ENCODE data around the gene KRT31.
"Not testable (repeated sequence)": the region's sequence is repeated elsewhere in the genome, so short reads cannot be mapped to it uniquely, and the experiment has no call there.

The KRT31 gene

DNA sequence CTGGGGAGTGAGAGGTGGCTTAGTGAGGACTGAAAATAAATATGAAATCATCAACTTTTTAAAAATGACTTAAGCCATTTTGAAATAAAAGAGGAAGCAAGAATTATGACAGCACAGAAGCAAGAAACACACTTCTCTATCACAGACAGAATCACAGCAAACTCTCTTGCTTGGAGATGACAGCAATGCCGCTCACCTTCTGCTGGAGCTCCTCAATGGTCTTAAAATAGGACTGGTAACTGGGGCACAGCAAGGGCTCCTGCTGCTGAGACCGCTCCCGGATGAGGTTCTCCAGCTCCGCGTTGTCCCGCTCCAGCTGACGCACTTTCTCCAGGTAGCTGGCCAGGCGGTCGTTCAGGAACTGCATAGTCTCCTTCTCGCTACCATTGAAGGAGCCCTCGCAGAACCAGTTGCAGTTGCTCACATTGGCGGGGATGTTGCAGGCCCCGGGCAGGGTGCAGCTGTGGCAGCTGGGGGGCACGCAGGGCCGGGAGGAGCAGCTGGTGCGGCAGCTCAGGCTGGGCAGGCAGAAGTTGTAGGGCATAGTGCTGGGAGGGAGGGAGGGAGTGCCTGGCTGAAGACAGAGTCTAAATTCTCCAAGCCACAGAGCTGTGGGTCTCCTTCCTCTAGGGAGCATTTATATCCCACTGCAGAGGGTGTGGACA is at the start of gene KRT31:
KRT31 (minus strand) TSS at position 613 of the 665 bp plus-strand sequence; CDS start at position 544, 69 bp downstream.
- DNase-seq (ENCODE audit: low spot score) = no peak

DNA sequence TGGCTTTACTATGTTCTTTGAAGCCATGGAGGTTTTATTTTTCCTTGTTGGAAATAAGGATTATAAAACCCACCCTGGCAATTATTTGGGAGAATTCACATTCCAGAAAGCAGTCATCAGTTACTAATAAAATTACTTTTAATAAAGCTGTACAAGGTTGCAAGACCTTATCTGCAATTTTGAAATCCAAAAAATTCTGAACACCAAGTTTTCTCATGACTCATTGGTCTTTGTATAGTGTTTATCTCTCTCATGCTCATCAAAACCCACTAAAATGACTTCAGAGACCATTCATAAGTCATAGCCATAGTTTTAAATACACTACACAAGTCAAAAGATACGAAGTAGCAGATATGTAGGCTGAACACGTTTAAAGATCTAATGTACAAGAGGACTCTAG is 49.4 kb upstream of the KRT31 start:
- no peak for DNase-seq (ENCODE audit: low spot score)

DNA sequence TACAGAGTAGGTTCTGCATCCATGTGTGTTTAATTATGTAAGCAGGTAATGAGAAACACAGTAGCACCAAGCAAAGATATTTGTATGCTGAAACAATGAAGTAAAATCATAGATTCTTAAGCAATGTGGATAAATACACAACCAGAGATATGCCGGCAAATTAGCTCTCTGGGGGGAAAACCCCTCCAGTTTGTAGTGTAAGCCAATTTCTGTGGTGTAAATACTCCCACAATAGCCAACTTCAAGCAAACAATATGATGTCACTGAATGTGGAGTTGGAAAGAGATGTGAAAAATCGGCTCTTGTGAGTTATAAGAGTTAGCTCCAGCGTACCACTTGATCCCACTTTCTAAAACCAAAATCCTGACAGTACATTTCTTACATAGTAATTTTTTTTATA is 47.2 kb upstream of the KRT31 start:
- DNase-seq (ENCODE audit: low spot score) = no peak

DNA sequence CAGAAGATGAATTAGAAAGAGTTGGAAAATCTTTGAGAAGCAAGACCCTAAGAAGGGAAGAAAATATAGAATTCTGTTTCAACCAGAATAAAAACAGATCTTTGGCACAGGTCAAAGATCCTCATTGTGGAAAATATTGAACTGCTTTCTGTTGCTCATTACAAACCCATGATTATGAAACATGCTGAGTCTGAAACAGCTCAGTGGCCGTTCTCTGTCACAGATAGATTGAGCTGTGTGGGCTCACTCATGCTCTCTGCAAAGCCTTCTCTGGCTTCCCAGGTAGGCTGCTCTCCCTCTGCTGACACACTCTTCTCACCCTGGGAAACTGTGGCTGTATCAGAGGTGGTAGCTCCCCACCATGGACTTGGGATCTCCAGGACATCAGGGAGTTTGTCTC is 46.8 kb upstream of the KRT31 start:
- DNase-seq (ENCODE audit: low spot score) = no peak

- no peak for DNase-seq (ENCODE audit: low spot score)
Measured at GRCh38 chr17:41442739-41443138, 45.3 kb upstream of the KRT31 start.

DNA sequence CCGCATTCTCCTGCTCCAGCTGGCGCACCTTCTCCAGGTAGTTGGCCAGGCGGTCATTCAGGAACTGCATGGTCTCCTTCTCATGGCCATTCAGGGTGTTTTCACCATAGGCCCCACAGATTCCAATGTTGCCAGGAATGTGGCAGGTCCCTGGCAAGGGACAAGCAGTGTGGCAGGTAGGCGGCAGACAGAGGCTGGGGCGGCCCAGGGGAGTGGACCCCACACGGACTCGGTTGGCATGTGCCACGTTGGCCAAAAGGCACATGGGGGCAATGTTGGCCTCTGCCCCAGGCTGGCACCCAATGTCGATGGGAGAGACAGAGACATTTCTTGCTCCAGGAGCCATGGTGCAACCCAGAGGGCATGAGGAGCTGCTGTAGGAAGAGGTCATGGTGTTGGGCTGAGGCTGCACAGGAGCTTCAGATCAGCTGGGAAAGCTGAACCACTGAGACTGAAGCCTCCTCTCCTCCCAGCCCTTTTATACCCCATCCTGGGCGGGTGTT is 43.2 kb upstream of the KRT31 start, which contains the start of gene KRT38:
KRT38 (minus strand) TSS at position 453 of the 503 bp plus-strand sequence; CDS start at position 391, 62 bp downstream.
- DNase-seq (ENCODE audit: low spot score) = no peak

GRCh38 chr17:41439375-41439774 is 42.0 kb upstream of the KRT31 start:
- DNase-seq (ENCODE audit: low spot score) = no peak

DNA sequence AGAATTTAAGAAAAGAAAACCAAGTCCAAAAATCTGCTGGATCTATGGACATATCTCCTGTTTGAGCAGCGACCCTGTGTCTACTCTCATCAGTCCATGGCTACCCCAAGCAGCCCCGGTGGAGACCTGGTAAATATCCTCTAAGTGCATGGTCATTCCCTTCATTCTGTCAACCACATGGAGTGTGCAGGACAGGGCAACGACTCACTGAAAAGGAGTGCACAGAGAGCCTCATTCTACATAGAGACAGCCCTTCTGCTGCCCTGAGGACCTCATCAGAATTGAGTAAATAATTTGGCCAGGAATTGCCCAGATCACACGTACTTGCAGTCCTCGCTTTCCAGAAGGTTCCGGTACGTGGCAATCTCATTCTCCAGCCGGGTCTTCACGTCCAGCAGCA is 40.4 kb upstream of the KRT31 start:
- DNase-seq (ENCODE audit: low spot score) = no peak

DNA sequence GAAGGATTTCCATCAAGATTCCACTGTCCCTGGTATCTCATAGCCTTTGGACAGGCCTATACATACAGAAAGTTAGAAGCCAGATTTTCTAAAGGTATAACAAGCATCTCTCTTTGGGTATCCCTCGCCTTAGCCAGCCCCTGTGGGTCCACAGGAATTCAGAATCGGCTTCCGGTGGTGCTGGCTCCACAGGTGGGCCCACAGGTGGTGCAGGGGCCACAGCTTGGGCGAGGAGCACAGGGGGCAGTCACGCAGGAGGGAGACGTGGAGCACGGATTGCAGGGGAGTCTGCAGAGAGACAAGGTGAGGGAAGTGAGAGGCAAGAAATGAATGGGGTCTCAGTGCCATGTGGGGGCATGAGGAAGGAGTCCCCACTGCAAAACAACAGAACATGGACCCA is 39.8 kb upstream of the KRT31 start:
- no peak for DNase-seq (ENCODE audit: low spot score)

DNA sequence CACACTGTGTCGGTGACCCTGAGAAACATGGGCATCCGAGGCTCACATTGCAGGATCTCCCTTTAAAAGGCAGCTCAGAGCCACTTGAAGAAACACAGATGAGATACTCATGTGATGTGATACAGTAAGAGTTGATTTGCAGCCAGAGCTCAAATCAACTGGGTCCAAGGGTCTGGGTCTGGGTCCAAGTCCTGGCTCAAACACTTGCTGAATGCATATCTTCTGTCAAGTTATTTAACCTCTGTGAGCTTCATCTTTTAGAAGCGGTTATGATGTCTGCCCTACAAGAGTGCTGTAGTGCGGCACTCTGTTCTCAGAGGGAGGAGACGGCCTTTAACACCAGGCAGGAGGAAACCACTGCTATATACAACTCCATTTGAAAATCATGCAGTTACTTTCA is 37.0 kb upstream of the KRT31 start:
- DNase-seq (ENCODE audit: low spot score) = no peak

DNA sequence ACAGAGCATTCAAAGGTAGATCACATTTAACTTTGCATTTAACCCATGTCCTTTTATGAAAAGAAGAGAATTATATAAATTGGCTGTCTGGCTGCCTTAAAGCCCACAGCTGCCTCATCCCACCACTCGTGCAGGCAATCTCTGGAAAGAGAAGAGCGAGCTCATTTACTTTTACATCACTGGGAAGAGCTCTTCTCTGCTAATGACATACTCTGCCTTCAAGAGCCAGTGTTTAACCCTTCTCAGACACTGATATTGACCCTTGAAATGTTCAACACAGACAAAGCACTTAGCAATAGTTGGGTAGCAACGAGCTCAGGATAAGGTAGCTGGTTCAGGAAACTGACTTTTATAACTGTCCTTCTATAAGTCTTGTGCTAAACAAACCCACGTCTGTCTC is 36.6 kb upstream of the KRT31 start:
- no peak for DNase-seq (ENCODE audit: low spot score)

- DNase-seq (ENCODE audit: low spot score) = no peak
Measured at GRCh38 chr17:41433586-41433985, 36.2 kb upstream of the KRT31 start.

GRCh38 chr17:41430376-41430775 is 33.0 kb upstream of the KRT31 start:
- not testable (repeated sequence) for DNase-seq (ENCODE audit: low spot score)

GRCh38 chr17:41429667-41430066 is 32.3 kb upstream of the KRT31 start:
- no peak for DNase-seq (ENCODE audit: low spot score)

GRCh38 chr17:41428591-41429291 is 31.3 kb upstream of the KRT31 start:
- DNase-seq (ENCODE audit: low spot score) = no peak

GRCh38 chr17:41424111-41424635 is 26.8 kb upstream of the KRT31 start, which contains the start of gene KRT37:
KRT37 (minus strand) TSS chr17:41424585; CDS start chr17:41424523, 62 bp downstream.
- no peak for DNase-seq (ENCODE audit: low spot score)

DNA sequence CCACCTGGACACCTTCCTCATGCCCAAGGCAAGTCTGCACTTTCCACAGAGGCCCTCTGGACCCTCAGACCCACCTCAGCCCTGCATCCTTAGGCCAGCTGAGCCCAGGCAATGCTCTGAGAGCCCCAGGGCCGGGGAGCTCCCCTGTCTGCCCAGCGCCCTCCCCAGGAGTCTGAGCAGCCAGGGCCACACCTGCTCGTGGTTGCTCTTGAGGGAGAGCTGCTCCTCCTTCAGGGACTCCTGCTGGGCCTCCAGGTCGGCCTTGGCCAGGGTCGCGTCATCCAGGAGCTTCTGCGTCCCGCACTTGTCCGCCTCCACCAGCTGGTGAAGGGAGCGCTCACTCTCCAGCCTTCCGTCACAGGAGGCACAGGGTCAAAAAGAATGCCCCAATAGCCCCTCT is 25.2 kb upstream of the KRT31 start:
- DNase-seq (ENCODE audit: low spot score) = not testable (repeated sequence)

DNA sequence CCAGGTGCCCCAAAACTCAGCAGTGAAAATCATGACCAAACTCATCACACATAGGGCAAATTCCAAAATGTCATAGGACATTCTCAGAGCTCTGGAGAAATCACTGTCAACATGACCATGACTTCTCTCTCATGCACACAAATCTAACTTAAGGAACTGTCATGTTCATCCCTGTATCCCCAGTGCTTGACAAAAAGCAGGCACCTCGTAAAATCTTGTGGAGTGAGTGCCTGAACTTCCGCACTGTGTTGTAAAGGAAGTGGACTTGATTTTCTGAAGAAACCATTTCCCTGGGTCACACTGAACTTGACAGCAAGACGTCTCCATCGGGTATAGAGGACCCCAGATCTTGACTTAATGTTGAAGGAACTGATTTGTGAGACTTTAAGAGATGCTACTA is 24.2 kb upstream of the KRT31 start:
- no peak for DNase-seq (ENCODE audit: low spot score)

- no peak for DNase-seq (ENCODE audit: low spot score)
Measured at GRCh38 chr17:41421116-41421515, 23.7 kb upstream of the KRT31 start.

- DNase-seq (ENCODE audit: low spot score) = no peak
Measured at GRCh38 chr17:41420134-41420533, 22.7 kb upstream of the KRT31 start.

DNA sequence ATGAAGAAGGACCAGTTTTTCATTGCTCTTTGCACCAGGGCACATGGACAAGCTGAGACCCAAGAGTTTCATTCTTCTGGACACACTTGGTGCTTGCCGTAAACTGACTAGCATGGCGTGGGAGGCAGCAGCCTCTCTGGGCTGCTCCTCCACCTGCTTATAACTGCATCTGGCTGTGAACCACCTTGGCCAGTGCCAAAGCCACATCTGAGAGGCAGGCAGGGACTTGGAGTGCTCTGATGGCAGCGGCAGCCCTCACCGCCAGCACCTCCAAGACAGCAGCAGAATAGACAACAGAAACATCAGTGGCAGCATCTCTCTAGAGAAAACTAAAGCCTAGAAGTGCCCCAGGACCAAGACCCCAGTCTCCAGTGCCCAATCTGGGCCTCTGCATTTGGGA is 22.3 kb upstream of the KRT31 start:
- no peak for DNase-seq (ENCODE audit: low spot score)

- DNase-seq (ENCODE audit: low spot score) = no peak
Measured at GRCh38 chr17:41418116-41418860, 20.9 kb upstream of the KRT31 start.
